ENCODE data around the gene GOT1. TPM values are rescaled to one million over a fixed set of nuclear protein-coding genes. Genes with fewer than 3 reads are reported as not detected.

Gene GOT1
- total RNA-seq, 1 experiment from 2014 or later: 163 TPM

DNA sequence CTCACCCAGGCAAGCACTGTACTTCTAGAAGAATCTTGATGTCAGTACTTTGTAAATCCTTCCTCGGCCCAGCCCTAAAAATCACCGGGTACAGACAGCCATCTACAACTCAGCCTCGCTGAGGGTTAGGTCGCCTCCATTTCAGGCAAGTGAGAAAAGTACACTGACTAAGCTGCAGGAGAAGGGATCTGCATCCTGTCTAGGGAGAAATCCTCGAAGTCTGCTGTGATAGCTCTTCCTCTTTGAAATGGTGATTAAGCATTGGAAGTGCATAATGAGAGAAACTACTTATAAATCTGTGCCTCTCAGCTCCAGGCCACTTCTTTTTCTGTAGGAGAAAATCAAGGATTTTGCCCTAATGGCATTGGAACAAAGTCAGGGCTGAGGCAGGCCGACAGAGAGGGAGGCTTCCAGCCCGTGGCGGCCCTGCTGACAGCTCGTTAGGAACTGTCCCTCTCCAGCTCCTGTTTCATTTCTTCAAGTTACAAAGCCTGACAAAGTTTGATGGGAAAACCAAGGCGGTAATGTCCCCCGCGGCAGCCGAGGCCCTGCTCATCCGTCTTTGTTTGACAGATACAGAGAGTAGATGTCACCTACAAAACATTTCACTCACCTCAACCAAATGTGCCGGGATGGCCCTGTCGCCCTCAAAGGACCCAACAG is 14.1 kb upstream of the GOT1 start:
- ChIA-PET CTCF (interaction anchor here (0.6 to 2.2 kb wide), 9 partner anchors 9 to 270 kb away, joined by 3 to 14 read pairs (median 3); no protein-coding TSS in a partner anchor), POLR2A (interaction anchor here (1.1 to 3.7 kb wide), 3 partner anchors 9 to 56 kb away, joined by 3 to 14 read pairs (median 3); partner anchors contain the start of gene GOT1)
- no TSS peak for BruUV-seq (replicated peaks)
- Mint-ChIP-seq H3K9me3 (ENCODE audit: unreplicated experiment) (no peaks in the 10 kb centered on the region), H3K27ac (ENCODE audit: low read depth, unreplicated experiment) (no peak overlapping the region), H3K36me3 (ENCODE audit: insufficient read depth, unreplicated experiment) (no peaks in the 10 kb centered on the region), H3K4me3 (ENCODE audit: unreplicated experiment) (no peak overlapping the region), H3K27me3 (ENCODE audit: insufficient read depth, unreplicated experiment) (peaks cover 27% of the 10 kb centered on the region), H3K4me1 (ENCODE audit: insufficient read depth, unreplicated experiment) (no peaks in the 10 kb centered on the region)
- no peak for TF ChIP-seq CTCF (IDR thresholded peaks at IDR 0.05; ENCODE audit: unreplicated experiment)
- intact Hi-C loops (cut with micrococcal nuclease): no loop called here
- no peak for DNase-seq (ENCODE audit: unreplicated experiment)

GRCh38 chr10:99443500-99443899 is 13.1 kb upstream of the GOT1 start:
- H3K27ac Mint-ChIP-seq (ENCODE audit: low read depth, unreplicated experiment): no peak overlapping the region
- intact Hi-C loops (cut with micrococcal nuclease): no loop called here
- BruUV-seq (replicated peaks): no TSS peak

GRCh38 chr10:99442394-99442793 is 12.0 kb upstream of the GOT1 start:
- POLR2A ChIA-PET: interaction anchor here (0.6 to 3.7 kb wide), 2 partner anchors 11 to 12 kb away, joined by 3 to 14 read pairs; partner anchors contain the start of gene GOT1
- no TSS peak for BruUV-seq (replicated peaks)

More at GRCh38 chr10:99443500-99443899, 13.1 kb upstream of the GOT1 start:
- ChIA-PET CTCF (interaction anchor here (0.6 to 15.9 kb wide), 7 partner anchors 7 to 170 kb away, joined by 3 to 338 read pairs (median 3); partner anchors contain the start of gene SLC25A28), POLR2A (interaction anchor here (1.2 to 3.7 kb wide), 2 partner anchors 10 to 13 kb away, joined by 3 to 14 read pairs; partner anchors contain the start of gene GOT1)
- no peaks in the 10 kb centered on the region for H3K36me3 Mint-ChIP-seq (ENCODE audit: insufficient read depth, unreplicated experiment)
- DNase-seq (ENCODE audit: unreplicated experiment): no peak
- H3K9me3 Mint-ChIP-seq (ENCODE audit: unreplicated experiment): no peaks in the 10 kb centered on the region
- no peak overlapping the region for H3K4me3 Mint-ChIP-seq (ENCODE audit: unreplicated experiment)
- no peaks in the 10 kb centered on the region for H3K4me1 Mint-ChIP-seq (ENCODE audit: insufficient read depth, unreplicated experiment)
- TF ChIP-seq CTCF (IDR thresholded peaks at IDR 0.05; ENCODE audit: unreplicated experiment): no peak
- H3K27me3 Mint-ChIP-seq (ENCODE audit: insufficient read depth, unreplicated experiment): peaks cover 17% of the 10 kb centered on the region

More at GRCh38 chr10:99442394-99442793, 12.0 kb upstream of the GOT1 start:
- Mint-ChIP-seq H3K27me3 (ENCODE audit: insufficient read depth, unreplicated experiment) (peaks cover 12% of the 10 kb centered on the region), H3K4me1 (ENCODE audit: insufficient read depth, unreplicated experiment) (no peaks in the 10 kb centered on the region), H3K9me3 (ENCODE audit: unreplicated experiment) (no peaks in the 10 kb centered on the region), H3K27ac (ENCODE audit: low read depth, unreplicated experiment) (no peak overlapping the region), H3K4me3 (ENCODE audit: unreplicated experiment) (no peak overlapping the region), H3K36me3 (ENCODE audit: insufficient read depth, unreplicated experiment) (no peaks in the 10 kb centered on the region)
- no peak for DNase-seq (ENCODE audit: unreplicated experiment)
- CTCF ChIA-PET: interaction anchor here (0.6 to 15.9 kb wide), 5 partner anchors 10 to 171 kb away, joined by 3 to 338 read pairs (median 4); partner anchors contain the start of gene SLC25A28
- TF ChIP-seq CTCF (IDR thresholded peaks at IDR 0.05; ENCODE audit: unreplicated experiment): no peak
- intact Hi-C loops (cut with micrococcal nuclease): no loop called here

Data from MCF 10A (cell line).